Activated naive CD4-positive, alpha-beta T cell treated with Interleukin-2 at 50 U/mL for 16 hours (primary cell): ENCODE results near the gene TARBP1.
"Not testable (repeated sequence)": the region's sequence is repeated elsewhere in the genome, so short reads cannot be mapped to it uniquely, and the experiment has no call there.

ENCODE experiments used
- DNase-seq: peaks from one replicate; pipeline ENCODE4 v3.0.0-alpha.2; 2020

TARBP1 gene, protein sequence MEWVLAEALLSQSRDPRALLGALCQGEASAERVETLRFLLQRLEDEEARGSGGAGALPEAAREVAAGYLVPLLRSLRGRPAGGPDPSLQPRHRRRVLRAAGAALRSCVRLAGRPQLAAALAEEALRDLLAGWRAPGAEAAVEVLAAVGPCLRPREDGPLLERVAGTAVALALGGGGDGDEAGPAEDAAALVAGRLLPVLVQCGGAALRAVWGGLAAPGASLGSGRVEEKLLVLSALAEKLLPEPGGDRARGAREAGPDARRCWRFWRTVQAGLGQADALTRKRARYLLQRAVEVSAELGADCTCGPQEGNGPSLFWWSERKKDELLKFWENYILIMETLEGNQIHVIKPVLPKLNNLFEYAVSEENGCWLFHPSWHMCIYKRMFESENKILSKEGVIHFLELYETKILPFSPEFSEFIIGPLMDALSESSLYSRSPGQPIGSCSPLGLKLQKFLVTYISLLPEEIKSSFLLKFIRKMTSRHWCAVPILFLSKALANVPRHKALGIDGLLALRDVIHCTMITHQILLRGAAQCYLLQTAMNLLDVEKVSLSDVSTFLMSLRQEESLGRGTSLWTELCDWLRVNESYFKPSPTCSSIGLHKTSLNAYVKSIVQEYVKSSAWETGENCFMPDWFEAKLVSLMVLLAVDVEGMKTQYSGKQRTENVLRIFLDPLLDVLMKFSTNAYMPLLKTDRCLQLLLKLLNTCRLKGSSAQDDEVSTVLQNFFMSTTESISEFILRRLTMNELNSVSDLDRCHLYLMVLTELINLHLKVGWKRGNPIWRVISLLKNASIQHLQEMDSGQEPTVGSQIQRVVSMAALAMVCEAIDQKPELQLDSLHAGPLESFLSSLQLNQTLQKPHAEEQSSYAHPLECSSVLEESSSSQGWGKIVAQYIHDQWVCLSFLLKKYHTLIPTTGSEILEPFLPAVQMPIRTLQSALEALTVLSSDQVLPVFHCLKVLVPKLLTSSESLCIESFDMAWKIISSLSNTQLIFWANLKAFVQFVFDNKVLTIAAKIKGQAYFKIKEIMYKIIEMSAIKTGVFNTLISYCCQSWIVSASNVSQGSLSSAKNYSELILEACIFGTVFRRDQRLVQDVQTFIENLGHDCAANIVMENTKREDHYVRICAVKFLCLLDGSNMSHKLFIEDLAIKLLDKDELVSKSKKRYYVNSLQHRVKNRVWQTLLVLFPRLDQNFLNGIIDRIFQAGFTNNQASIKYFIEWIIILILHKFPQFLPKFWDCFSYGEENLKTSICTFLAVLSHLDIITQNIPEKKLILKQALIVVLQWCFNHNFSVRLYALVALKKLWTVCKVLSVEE (N-terminal part only)

DNA sequence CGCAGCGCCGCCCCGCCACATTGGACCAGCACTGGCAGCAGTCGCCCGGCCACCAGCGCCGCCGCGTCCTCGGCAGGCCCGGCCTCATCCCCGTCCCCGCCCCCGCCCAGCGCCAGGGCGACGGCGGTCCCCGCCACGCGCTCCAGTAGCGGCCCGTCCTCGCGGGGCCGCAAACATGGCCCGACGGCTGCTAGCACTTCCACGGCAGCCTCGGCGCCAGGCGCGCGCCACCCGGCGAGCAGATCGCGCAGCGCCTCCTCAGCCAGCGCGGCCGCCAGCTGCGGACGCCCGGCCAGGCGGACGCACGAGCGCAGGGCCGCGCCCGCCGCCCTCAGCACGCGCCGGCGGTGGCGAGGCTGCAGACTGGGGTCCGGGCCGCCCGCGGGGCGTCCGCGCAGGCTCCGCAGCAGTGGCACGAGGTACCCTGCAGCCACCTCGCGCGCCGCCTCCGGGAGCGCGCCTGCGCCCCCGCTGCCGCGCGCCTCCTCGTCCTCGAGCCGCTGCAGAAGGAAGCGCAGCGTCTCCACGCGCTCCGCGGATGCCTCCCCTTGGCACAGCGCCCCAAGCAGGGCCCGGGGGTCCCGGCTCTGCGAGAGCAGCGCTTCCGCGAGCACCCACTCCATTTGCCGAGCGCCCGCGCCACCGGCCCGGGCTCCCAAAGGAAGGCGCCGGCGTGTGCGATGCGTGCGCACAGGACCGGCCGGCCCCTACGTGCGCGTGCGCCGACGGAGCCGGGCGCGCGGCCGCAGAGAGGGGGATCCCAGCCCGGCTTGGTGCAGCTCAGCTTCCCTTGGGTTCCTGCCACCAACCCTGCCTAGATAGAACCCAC lies at the start of gene TARBP1:
TARBP1 (minus strand) TSS at position 699 of the 829 bp plus-strand sequence; CDS start at position 623, 76 bp downstream.
- peak; percentile 76 for DNase-seq

DNA sequence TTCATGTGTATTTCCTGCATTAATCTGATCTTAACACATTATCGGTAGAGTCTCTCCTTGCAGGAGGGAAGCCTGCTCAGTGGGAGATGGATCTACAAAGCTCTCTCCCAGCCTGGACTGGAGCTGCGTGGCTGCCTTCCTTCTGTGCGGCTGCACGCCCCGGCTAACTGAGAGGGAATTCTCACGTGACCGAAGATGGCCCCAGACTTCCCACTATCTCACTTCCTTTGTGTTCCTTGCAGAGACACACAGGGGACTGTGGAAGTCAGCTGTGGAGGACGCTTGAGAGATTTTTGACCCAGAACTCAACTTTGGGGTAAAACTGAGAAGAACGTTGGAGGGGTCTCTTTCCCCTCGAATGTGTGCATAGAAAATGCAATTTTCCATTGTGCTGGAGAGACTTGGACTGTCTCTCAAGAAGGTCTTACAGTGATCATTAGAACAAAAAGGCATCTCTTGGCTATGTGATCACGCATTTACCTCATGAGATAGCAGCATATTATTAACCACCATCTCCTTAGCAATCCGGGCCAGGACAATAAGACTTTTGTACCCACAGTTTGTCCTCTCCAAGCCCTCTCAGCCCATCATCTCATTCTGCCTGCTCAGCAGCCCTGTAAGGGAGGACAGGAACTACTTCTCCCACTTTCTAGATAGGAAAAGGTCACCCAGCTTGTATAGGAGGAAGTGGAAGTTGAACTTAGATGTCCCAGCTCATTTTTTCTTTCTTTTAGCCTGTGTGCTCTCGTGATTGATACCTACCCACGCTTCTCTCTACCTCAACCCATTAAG lies 49.3 kb upstream of the TARBP1 start:
- no peak for DNase-seq

DNA sequence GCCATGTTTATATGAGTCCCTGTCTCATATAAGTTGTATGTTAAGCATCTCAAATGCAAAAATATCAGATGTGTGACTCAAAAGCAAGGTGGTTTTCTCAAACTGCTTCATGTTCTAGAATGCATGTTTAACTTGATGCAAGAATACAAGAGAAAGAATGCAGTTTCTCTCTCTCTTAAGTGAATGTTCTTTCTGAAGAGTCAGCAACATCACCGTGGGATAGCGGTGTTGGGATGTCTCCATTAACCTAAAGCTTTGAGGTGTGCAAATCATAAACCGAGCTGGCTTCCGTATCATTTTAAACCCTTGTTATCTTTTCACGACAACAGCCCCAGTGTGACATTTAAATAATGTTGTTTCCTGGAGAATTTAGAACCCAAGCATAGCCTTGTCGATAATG lies 48.4 kb upstream of the TARBP1 start:
- DNase-seq: no peak

DNA sequence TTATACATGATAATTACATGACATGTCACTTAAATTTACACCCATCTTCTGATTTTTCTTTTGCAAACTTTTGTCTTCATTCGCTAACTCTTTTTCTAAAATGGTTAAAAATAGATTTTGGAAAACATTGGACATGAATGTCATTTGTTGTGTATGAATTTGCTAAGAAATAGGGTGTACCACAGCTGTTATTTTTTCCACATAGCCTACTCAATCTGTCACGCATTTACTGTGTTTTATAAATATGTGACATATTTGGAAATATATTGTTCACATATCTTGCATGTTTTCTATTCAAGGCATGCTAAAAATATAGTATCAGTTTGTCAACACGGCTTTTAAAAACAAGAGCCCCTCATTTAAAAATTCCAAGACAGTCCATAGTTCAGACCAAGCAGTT lies 47.9 kb upstream of the TARBP1 start:
- DNase-seq: no peak

DNA sequence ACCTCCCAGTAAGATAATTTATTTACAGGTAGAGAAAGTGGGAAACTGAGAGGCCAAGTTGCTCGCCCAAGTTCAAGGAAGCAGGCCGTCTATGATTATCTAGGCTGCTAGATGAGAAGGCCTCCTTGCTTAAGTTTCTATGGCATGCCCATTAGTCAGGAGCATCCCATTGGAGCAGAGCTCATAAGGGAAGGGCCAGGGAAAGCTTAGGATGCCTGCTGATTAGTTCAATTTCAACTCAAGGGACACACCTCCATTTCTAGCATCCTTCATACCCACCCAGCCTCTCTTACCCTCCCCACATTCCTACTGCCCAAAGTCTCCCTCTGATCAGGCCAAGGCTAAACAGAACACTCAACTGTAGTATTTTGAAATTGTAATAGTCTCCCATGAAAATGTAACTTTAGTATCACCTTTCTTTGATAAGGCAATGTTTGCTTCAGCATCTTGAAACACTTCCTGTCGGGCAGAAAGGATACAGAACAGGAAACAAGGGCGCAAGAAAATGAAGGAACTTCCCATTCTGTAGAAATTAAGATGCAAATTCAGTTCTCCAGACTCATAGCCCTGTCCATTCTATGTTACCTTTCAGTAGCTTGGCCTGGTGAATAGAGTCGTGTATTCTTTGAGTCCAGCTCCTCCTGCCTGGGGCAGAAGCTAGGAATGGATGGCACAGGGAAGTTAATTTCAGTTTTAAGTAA lies 46.3 kb upstream of the TARBP1 start:
- DNase-seq: no peak

DNA sequence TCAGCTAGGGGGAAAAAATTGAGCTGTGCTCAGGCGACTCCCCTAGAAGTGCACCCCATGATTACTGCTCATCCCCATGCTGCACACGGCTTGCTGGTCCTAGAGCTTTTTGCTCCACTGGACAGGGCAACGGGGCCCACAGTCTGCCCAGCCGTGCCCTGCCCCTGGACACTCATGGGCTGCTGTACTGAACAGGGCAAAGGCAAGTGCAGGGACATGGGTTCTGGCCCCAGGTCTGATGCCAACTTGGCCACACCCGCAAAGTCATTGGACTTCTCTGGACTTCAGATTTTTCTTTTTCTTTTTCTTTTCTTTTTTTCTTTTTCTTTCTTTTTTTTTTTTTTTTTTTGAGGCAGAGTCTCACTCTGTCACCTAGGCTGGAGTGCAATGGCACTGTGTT lies 42.9 kb upstream of the TARBP1 start:
- no peak for DNase-seq

DNA sequence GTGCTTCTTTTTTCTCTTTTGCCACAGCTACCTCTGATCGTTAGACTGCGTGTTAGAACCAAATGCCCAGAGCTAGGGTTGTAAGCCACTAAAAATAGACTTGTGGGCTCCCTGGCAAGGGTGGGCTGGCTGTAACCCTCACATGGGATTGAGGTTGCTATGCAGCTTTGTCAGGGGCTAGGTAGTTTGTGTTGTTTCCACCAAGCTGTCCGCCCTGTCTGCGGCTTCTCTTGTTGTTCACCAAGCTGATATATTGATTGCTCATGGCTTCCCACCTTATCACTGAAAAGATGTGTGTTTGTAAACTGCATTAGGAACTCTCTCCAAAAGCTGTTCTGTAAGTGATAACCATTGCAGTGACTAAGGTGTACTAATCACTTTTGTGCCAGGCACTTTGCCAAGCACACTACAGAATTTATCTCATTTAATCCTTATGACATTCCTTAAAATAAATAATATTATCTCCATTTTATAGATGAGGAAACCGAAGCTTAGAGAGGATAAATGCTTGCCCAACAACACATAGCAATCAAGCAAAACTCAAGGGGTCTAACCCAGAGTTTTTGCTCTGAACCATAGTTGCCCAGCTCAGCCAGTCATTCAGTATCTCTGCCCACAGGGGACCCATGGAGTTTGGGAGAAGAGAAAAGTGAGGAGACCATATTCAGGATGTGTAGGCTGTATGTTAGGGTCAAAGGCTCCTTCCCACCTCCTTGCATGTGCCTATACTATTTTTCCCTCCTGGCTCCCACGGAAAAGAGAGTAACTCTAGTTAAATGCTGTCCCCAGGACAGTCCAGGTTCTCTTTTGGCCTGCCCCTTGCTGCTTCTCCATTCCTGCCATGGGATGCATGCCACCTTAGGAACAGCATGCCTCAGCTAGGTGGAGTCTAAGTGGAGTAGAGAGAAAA lies 42.2 kb upstream of the TARBP1 start:
- no peak for DNase-seq

DNA sequence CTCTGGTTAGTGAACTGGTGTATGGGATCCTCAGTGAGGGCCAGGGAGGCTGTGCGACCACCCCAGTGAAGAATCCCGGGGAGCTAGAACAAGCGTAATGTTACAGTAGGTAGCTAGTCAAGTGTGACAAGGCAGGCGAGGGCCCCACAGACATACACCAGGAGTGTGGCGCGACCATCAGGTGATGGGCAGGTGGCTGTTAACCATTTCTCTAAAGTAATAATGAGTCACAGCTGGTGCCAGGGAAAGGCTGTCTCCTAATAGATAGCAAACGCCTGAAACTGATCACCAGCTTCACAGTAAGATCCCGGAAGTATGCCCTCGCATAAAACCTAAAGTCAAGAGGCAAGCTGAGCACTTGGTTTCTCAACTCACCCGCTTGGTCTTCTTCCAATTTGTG lies 40.5 kb upstream of the TARBP1 start:
- no peak for DNase-seq

DNA sequence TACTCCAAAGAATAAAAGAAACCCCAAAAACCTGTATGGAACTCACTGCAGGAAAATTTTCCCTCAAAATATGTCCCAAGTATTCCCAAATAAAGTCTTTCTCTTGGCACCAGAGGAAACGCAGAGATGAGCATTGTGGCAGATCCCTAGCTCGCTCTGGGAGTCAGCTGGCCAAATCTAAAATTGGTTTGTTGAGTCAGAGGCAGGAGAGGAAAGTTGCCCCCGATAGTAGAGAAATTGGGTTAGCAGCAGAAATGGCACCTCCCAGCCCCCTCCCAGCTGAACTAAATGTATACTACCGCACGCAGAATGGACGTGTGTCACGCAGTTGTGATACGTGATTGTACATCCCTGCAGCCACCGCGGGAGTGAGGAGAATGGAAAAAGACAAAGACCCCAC lies 39.9 kb upstream of the TARBP1 start:
- DNase-seq: no peak

DNA sequence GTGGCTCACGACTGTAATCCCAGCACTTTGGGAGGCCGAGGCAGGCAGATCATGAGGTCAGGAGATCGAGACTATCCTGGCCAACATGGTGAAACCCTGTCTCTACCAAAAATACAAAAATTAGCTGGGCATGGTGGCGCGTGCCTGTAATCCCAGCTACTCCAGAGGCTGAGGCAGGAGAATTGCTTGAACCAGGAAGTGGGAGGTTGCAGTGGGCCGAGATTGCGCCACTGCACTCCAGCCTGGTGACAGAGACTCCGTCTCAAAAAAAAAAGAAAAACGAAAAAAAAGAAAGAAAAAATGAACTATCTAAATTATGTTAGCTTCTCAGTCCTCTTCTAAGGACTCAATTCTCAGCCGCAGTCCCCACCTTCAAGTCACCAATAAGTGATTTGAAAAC lies 39.1 kb upstream of the TARBP1 start:
- not testable (repeated sequence) for DNase-seq

DNA sequence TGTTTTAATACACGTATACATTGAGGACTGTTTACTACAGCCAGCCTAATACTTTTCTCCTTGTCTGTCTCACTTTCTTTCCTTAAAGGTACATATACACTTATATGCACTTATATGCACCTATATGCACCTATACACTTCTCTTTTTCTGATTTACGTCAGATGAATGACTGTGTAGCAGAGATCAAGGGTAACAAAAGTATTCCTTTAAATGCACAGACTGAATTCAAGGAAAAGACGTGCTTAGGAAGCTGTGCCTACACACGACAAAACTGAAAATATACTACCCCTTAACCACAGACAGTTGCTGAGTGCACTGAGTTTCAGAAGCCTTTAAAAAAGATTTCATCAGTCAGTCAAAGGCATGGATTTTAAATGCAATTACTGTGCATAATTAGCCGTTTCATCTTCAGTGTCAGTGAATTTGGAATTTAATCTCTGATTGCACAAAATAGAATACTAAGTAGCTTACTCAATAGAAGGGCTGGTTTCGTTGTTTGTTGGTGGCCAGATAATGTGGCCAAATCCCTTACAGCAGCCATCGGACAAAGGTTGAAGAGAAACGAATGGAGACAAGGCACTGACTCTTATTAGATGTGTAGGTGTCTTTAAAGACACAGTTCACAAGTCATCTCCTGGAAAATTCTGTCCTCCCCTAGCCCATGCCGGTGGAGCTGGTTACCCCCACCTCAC lies 38.3 kb upstream of the TARBP1 start:
- no peak for DNase-seq

DNA sequence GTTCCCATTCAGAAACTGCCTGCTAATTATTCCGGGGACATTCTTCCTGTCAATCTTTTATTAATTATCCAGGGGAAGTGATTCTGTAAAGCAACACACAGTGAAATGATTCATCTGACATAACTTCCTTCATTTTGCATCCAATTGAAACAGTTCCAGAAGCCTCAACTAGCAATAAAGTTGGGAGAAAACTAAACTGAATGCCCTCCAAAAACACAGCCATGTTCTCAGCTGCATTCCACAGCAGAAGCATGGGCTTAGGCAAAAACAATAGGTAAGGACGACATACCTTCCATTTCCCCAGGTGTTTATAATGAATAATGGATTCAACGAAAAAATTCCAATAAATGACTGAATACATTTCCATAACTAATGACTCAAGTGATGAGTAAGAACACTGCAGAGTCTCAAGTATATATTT lies 36.9 kb upstream of the TARBP1 start:
- DNase-seq: no peak

DNA sequence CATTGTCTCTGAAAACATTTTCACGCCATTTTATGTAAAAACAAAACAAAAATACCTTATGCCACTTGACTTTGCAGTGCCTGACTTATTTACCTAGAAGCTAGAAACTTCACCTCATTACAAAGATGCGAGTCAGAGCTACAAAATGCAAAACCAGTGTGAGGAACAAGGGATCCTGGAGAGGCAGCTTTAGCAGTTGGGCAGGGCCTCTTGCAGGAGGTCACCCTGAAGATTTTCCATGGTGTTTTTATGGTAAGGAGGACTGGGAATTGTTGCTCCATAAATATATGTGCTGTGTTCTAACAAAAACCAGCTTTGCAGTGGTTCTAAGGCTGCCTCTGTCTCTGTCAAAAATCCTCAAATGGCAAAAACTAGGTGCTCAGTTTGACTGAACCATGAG lies 36.4 kb upstream of the TARBP1 start:
- no peak for DNase-seq

DNA sequence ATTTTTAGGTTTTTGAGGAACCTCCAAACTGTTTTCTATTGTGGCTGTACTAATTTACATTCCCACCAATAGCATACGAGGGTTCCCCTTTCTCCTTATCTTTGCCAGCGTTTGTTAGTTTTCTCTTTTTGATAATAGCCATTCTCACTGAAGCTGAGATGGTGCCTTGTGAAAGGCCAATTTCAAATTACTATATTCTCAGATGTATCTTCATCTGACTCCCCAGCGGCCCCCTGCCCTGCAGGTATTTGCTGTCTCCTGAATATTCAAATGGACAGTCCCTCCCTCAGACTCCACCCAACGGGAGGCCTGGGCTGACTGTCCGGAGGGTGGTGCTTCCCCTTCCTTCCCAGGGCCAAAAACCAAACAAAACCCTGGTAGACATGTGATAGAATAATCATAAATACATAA lies 33.5 kb upstream of the TARBP1 start:
- no peak for DNase-seq

DNA sequence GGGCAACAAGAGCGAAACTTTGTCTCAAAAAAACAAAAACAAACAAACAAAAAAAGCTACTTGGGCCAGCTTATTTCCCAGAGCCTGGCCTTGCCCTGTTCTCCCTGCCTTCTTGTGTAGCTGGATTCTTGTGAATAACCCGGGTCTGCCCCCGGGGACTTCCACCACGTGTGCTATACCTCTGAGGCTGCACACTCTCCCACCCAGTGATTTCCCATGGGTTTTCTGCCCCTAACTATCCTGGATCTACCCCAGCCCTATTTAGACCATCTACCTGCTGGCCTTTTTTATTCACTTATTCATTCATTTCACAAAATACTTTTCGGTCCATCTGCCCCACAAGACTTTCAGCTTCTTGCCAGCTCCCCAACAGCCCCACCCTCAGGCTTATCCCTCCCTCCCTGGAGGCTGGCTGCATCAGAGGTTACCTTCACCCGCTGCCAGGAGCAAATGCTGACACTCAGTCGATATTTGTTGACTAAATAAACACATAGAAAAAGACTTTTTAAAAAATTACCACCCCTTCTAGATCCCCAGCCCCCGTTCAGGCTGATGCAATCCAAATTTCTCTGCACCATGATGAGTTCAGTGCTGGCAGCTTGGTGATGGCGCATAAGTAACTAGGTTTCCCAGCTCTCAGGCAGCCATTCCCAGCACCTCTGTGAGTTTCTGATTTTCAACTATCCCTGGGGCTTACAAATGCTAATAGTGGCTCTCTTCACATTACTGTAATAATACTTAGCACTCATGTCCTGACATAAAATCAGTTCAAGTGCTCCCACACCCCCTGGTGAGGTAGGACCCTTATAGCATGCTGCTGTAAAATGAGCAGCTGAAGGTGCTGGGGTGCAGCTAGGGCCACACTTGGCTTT lies 30.7 kb upstream of the TARBP1 start:
- no peak for DNase-seq

DNA sequence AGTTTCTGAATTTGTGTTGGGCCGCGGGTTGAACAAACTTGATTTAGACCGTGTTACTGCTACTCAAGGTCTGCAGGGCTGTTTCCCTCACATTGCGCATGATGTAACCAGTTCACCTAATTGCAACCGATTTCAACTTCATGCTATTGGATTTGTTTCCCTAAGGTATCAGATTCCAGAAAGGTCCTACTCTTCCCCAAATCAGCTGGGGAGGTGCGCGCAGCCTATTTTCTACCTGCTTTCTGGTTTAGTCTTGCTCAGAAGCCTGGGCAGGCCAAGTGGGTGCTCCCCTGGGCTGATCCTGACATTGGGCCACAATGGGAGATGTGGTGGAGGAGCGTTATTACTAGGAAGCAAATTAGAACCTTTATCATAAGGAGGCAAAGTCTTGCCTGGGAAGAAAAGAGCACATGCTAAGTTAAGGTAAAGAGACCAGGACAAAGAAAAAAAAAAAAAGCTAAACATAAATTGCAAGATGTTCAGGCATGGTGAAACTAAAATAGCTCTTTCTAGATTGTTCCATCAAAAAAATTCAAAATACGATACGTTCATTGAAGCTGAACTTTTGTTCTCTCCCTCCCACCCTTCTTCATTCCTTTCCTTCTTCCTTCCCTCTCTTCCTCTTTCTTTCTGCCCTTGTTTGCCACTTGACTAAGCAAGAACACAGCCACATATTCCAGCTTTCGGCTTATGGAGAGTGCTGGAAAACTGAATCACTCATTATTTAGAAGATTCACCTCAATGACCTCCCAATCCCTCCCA lies 28.8 kb upstream of the TARBP1 start:
- DNase-seq: no peak

DNA sequence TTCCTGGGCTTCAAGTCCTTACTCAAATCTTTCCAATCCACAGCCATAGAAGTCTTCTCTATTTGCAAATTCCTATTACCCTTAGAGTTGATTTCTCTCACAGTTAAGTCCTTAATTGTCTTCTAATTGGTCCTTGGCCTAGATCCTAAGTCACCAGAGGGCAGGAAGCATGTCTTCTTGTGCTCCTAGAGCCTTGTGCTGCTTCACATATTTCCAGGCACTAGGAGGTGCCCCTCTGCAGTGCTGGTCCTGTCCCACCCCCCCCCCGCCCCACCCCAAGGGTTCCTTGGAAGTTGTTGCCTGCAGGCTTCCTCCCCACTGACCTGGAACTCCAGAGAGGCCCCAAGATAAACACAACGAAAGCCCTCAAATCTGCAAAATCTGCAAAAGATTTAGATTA lies 28.1 kb upstream of the TARBP1 start:
- DNase-seq: no peak
